HepG2 (cell line): ENCODE results near the gene PPP4R4.

ENCODE experiments used
- ASH2L ChIP-seq: fragments of 300-600, 200-600 bp; sonication (generic); IDR thresholded peaks from 2 replicates; pipeline ENCODE4 v1.7.0; 2017; ENCODE audit warnings: low read depth, mild to moderate bottlenecking, moderate library complexity, mixed read lengths, low read length; ENCODE audit not compliant: insufficient read length
- ZNF780A ChIP-seq: sonication (generic); formaldehyde crosslinking; IDR thresholded peaks from 2 replicates; pipeline ENCODE4 v1.8.0; 2022; ENCODE audit warnings: mild to moderate bottlenecking, missing genetic modification reagents, moderate library complexity
- TF ChIP-seq, protein P1 (sequence below): sonication (generic); formaldehyde crosslinking; IDR thresholded peaks from 2 replicates; pipeline ENCODE4 v1.8.1; 2022; ENCODE audit warnings: mild to moderate bottlenecking, missing genetic modification reagents
- TF ChIP-seq, protein P2 (sequence below): sonication (generic); formaldehyde crosslinking; IDR thresholded peaks from 2 replicates; pipeline ENCODE4 v1.5.0; 2020; ENCODE audit warnings: mild to moderate bottlenecking, missing genetic modification reagents, moderate library complexity
- TF ChIP-seq, protein P3 (sequence below): sonication (generic); formaldehyde crosslinking; IDR thresholded peaks from 2 replicates; pipeline ENCODE4 v1.8.1; 2023; ENCODE audit warnings: missing genetic modification reagents, inconsistent platforms, borderline replicate concordance

GRCh38 chr14:94285158-94285557 lies 111.0 kb downstream of the PPP4R4 start:
- no peak for TF ChIP-seq ZNF780A (CRISPR knock-in tag)
- TF ChIP-seq, protein P1, sequence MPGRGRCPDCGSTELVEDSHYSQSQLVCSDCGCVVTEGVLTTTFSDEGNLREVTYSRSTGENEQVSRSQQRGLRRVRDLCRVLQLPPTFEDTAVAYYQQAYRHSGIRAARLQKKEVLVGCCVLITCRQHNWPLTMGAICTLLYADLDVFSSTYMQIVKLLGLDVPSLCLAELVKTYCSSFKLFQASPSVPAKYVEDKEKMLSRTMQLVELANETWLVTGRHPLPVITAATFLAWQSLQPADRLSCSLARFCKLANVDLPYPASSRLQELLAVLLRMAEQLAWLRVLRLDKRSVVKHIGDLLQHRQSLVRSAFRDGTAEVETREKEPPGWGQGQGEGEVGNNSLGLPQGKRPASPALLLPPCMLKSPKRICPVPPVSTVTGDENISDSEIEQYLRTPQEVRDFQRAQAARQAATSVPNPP: no peak
- TF ChIP-seq, protein P2, sequence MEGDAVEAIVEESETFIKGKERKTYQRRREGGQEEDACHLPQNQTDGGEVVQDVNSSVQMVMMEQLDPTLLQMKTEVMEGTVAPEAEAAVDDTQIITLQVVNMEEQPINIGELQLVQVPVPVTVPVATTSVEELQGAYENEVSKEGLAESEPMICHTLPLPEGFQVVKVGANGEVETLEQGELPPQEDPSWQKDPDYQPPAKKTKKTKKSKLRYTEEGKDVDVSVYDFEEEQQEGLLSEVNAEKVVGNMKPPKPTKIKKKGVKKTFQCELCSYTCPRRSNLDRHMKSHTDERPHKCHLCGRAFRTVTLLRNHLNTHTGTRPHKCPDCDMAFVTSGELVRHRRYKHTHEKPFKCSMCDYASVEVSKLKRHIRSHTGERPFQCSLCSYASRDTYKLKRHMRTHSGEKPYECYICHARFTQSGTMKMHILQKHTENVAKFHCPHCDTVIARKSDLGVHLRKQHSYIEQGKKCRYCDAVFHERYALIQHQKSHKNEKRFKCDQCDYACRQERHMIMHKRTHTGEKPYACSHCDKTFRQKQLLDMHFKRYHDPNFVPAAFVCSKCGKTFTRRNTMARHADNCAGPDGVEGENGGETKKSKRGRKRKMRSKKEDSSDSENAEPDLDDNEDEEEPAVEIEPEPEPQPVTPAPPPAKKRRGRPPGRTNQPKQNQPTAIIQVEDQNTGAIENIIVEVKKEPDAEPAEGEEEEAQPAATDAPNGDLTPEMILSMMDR (CRISPR knock-in tag): no peak
- TF ChIP-seq, protein P3, sequence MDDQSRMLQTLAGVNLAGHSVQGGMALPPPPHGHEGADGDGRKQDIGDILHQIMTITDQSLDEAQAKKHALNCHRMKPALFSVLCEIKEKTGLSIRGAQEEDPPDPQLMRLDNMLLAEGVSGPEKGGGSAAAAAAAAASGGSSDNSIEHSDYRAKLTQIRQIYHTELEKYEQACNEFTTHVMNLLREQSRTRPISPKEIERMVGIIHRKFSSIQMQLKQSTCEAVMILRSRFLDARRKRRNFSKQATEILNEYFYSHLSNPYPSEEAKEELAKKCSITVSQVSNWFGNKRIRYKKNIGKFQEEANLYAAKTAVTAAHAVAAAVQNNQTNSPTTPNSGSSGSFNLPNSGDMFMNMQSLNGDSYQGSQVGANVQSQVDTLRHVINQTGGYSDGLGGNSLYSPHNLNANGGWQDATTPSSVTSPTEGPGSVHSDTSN (CRISPR knock-in tag): no peak
- TF ChIP-seq ASH2L: no peak
